TTC549 (cell line): ENCODE measurements around the gene PRR15L.

Experiments used
- FAIRE-seq: peaks from 2 replicates; lab custom pipeline; 2012; peaks lifted over from hg19 to GRCh38; lab: Jason Lieb, UNC

The PRR15L gene

DNA sequence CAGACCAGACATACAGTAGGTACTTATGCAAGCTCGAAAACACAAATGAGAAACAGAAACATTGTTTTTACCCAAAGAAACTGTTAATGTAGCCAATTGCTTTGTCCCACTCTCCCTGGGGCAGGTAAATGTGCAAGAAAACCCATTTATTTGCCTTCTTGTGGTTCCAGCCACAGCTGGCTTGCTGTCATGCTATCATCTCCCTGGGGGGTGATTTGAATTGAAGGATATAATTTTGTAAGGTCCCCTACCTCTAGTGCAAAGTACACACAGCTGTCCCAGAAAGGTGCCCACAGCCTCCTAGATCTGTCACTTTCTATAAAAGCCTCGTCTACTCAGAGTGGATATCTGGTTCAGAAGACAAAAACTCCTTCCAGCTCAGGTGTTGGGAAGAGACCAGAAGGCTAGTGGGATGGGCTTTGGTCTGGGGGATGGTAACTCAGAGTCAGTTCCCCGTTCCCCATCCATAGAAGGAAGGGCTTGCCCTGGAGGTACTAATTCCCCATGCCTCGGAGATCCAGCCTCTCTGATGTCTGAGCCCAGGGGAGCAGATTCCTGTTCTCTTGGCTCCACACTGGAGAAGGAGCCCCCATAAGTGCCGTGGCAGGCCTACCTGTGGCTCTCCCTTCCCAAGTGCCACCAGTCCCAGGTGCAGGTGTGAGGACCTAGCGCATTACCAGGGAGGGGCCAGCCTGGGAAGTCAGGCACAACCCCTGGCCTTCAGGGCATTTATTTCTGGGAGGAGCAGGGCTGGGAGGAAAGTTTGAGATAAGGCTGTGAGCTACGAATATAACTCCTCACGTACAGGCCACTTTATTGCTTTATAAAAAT is 2.4 kb upstream of the PRR15L start:
- FAIRE-seq, result no peak

- FAIRE-seq, result no peak
Observed at GRCh38 chr17:47956791-47957590, 692 bp downstream of the PRR15L start.

GRCh38 chr17:47955497-47956461 is 1.9 kb downstream of the PRR15L start:
- FAIRE-seq, result no peak

DNA sequence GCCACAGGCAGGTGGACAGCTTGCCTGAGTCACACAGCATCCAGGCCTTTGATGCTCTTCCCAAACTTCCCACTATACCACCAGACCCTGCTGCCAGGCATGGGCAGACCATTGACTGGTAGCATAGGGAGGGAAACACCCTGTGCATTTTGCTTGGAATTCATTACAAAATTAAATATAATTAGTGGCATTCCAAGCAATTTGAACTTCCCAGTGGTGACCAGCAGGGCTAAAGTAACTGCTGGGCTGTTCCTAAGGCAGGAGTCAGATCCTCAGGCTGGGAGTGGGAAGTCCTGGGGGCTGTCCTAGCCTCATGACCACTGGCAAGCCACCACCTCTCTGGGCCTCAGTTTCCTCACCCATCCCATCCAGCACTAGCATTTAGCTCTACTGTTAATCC is 3.8 kb downstream of the PRR15L start:
- no peak for FAIRE-seq

DNA sequence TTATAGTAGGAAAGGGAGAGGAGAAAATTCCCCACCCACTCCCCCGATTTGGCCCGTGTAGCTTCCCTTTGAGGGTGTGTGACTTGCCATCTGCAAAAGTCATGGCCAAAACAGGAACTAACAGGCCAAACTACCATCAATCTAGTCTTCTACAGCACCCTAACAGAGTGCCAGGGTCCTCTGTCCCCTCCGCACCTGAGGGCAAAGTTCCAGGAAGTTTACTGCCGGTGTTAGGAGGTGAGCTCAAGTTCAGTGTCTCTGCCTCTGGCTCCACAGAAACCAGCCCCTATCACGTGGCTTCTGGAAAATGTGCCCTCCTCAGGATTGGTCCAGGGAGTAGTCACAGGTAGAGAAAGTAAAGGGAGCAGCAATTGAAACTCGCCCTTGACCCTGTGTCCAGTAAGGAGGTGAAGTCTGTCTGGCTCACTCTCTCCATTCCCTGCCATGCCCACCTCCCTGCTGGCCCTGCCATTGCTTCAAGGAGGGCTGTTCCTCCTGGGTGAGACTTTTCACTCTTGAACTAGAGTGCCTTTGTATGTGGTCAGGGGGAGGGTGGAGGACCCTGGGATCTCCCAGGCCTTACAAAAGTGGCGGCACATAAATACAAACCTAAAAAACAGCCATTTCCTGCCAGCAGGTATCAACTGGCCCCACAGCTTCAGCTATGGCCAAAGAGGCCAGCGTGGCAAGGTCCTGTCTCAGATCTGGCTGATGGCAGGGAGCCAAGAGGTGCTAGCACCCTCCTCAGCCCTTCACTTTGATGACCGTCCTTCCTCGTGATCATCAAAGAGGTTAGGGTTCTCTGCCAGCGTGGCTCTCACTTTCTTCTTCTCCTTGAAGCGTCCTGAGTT is 5.3 kb downstream of the PRR15L start:
- FAIRE-seq, result no peak

GRCh38 chr17:47950448-47950847 is 7.2 kb downstream of the PRR15L start:
- FAIRE-seq, result no peak

GRCh38 chr17:47949946-47950345 is 7.7 kb downstream of the PRR15L start:
- no peak for FAIRE-seq

DNA sequence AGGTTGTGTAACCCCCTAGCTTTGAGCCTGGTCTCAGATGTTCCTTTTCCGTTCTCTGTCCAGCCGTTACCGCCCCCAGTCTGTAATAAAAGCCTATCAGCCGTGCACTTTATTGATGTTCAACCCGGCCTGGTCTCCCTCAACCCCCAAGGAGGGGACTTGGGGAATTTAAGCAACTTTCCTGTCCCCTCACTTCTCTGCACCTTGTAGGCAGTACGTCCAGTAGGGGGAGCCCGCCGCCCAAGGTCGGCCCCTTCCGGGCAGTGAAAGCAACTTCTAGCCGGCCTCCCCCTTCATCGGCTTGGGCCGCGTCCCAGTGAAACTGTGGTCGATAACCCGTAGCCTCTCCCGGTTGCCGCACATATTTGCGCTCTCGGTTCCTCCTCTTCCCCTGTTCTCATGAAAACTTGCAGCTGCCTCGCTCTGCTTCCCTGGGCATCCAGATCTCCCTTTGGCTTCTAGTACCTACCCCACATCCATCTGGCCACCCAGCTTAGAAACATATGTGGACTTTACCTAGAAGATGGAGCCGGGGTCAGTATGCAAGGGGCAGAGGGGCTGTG is 8.4 kb downstream of the PRR15L start:
- no peak for FAIRE-seq

- FAIRE-seq, result no peak
Observed at GRCh38 chr17:47948706-47949196, 8.9 kb downstream of the PRR15L start.

- FAIRE-seq, result no peak
Observed at GRCh38 chr17:47946929-47947397, 10.7 kb downstream of the PRR15L start.

DNA sequence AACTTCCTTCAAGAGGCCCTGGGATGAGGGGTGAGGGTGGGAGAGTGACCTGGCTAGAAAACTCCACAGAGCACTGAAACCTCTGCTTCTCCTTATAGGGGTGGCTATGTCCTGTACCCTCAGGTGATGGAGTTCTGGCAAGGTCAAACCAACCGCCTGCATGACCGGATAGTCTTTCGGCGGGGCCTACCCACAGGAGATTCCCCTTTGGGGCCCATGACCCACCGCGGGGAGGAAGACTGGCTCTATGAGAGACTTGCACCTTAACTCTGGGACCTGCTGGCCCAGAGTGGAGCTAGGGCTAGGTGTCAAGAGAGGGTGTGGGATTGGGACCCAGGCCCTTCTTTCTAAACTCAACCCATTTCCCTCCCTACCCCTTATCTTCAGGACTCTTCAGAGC is 11.2 kb downstream of the PRR15L start:
- no peak for FAIRE-seq

DNA sequence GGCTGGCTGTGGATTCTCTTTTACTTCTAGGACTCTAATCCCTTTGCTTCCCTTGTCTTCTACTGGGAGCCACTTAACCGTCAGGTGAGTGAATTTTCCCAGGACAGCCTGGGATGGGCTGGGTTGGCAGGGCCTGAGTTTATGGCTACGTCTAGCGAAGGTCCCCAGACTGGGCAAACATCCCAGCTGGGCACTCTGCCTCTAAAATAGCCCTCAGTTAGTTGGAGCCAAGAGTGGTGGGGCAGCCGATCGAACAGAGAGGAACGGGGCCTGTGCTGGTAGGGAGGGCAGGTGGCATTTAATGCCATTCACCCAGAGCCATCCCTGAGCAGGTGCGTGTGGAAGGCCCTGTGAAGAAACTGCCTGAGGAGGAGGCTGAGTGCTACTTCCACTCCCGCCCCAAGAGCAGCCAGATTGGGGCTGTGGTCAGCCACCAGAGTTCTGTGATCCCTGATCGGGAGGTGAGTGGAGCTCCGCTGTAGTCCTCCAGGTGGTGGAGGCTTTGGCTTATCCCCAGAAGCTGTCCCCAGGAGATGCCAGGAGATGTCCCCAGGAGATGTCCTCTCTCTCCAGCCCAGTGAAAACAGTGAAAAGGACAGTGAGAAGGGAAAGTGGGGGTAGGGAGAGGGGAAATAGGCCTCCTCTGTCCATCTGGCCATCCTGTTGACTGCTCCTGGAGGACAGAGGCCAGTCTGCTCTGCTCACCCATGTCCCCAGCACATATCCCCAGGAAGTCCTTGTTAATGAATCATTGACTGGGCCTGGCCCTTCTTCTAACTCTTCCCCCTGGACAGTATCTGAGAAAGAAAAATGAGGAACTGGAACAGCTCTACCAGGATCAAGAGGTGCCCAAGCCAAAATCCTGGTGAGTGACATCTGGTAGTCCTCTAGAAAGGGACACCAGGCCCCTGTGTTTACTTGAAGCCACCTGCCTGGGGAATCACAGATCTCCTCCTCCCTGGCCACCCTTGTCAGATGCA is 11.9 kb downstream of the PRR15L start:
- FAIRE-seq, result no peak

GRCh38 chr17:47945080-47945479 is 12.6 kb downstream of the PRR15L start:
- no peak for FAIRE-seq

GRCh38 chr17:47942568-47942967 is 15.1 kb downstream of the PRR15L start:
- no peak for FAIRE-seq

DNA sequence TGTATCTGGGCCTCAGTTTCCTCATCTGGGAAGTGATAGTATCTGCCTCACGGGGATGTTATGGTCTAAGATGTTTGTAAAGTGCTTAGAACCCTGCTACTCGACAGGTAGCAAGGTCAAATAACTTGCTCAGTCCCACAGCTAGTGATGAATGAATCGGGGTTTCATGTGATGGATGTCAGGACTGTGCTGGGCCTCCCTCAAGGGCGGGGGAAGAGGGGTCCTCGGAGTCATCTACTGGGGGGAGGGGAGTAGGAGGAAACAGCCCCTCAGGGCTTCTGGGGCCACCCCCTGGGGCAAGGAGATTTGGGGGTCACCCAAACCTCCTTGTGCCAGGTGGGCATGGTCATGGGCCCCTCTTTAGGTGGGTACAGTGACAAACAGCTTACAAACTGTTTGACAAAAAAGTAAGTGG is 15.6 kb downstream of the PRR15L start:
- FAIRE-seq, result no peak

DNA sequence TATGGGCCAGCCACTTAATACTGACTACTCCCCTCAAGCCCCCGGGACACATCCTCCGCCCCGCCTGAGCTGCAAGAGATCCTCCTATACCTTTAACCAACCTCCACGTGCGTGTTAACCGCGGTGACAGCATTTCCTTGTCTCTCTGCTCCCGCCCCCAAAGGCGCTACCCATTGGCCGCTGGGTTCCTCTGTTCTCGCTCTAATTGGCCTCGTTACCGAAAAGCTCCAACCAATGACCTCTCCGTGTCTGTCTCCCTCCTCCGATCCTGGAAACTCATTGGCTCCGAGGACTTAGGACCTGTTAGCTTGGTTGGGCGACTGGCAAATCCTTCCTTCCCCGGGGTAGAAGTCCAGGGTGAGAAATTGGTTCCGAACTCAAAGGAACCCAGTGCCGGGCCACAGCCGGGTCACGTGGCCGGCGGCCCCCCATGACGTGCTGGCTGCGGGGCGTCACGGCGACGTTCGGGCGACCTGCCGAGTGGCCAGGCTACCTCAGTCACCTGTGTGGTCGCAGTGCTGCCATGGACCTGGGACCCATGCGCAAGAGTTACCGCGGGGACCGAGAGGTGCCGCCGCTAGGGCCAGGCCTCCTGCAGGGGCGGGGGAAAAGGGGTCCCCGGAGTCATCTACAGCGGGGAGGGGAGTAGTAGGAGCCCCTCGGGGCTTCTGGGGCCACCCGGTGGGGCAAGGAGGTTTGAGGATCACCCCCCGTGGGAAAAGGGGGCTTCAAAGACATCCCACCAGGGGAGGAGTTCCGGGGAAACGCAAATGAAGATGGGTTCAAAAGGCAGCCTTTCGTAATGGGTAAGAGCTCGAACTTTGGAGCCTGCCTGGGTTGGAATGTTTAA is 16.2 kb downstream of the PRR15L start, which contains the start of gene PNPO:
Gene PNPO, plus strand, starts transcription at position 326 of the 850 bp plus-strand sequence. Its CDS starts 105 bp downstream, at position 431.
- no peak for FAIRE-seq

- FAIRE-seq, result no peak
Observed at GRCh38 chr17:47937941-47938340, 19.7 kb downstream of the PRR15L start.

- no peak for FAIRE-seq
Observed at GRCh38 chr17:47935961-47936360, 21.7 kb downstream of the PRR15L start.
